Endothelial cell of umbilical vein (primary cell): ENCODE measurements around the gene CYB5A. TPM values are rescaled to one million over a fixed set of nuclear protein-coding genes. Genes with fewer than 3 reads are reported as not detected.

ENCODE experiments used
- BruUV-seq: library from RNA; stranded (reverse); fragments of 400-500 nt; replicated peaks from 2 replicates; lab custom pipeline; 2021; lab: Mats Ljungman, UMichigan
- CTCF ChIA-PET: fragments of 300-600, 350-600 bp; sonication (Branson Sonifier 250); formaldehyde crosslinking; loops from one replicate; lab custom pipeline; 2021; ENCODE audit warnings: antibody characterized with exemption, inconsistent platforms; lab: Charles Lee
- POLR2A ChIA-PET: fragments of 300-600, 350-600 bp; sonication (Branson Sonifier 250); formaldehyde crosslinking; loops from one replicate; lab custom pipeline; 2021; ENCODE audit warnings: antibody characterized with exemption, inconsistent platforms; lab: Charles Lee
- DNase-seq: peaks from one replicate; pipeline ENCODE4 v3.0.0-alpha.2; 2011; ENCODE audit warnings: low read depth, low spot score
- FAIRE-seq: peaks from 2 replicates; lab custom pipeline; 2011; peaks lifted over from hg19 to GRCh38; lab: Jason Lieb, UNC
- H2AFZ ChIP-seq: 2 replicates; pipeline ENCODE4 v1.6.0; 2012; ENCODE audit warnings: low read depth, low read length, control low read depth, inconsistent platforms
- H3K27ac ChIP-seq: 2 replicates; pipeline ENCODE4 v1.5.1; 2011; ENCODE audit warnings: low read depth, mild to moderate bottlenecking, control low read depth, low read length, moderate library complexity; ENCODE audit not compliant: insufficient read depth
- H3K27me3 ChIP-seq, 2 experiments: 2 replicates each; pipeline versions ENCODE4 v1.6.0 to v1.6.1; 2011; ENCODE audit warnings: low read length in 2 of 2, mixed read lengths in 1 of 2; ENCODE audit not compliant: control insufficient read depth in 2 of 2, insufficient read depth in 2 of 2
- H3K36me3 ChIP-seq, 2 experiments: 2 replicates in 1 of 2; 3 replicates in 1 of 2; pipeline ENCODE4 v1.5.1; 2011; ENCODE audit warnings: low read length in 2 of 2, mild to moderate bottlenecking in 1 of 2, moderate library complexity in 1 of 2; ENCODE audit not compliant: control insufficient read depth in 2 of 2, insufficient read depth in 2 of 2; ENCODE audit errors: extremely low read depth in 1 of 2
- H3K4me1 ChIP-seq: 3 replicates; pipeline ENCODE4 v1.5.1; 2011; ENCODE audit warnings: mild to moderate bottlenecking, low read length; ENCODE audit not compliant: control insufficient read depth, insufficient read depth; ENCODE audit errors: extremely low read depth
- H3K4me2 ChIP-seq: 2 replicates; pipeline ENCODE4 v1.6.1; 2011; ENCODE audit warnings: low read length, control low read depth, mixed read lengths; ENCODE audit not compliant: insufficient read depth
- H3K4me3 ChIP-seq, 3 experiments: fragments of 200-600 bp in 1 of 3; sonication (generic), shearing (Covaris generic) in 1 of 3; replicated peaks in 1 of 3; 2 replicates each; pipeline ENCODE4 v1.5.1; 2011 to 2016; ENCODE audit warnings: control low read depth in 3 of 3, low read length in 3 of 3, mild to moderate bottlenecking in 2 of 3, inconsistent platforms in 1 of 3, low read depth in 1 of 3, moderate library complexity in 1 of 3; ENCODE audit not compliant: insufficient read depth in 1 of 3
- H3K79me2 ChIP-seq: 2 replicates; pipeline ENCODE4 v1.6.0; 2012; ENCODE audit warnings: low read length, inconsistent platforms; ENCODE audit not compliant: control insufficient read depth, insufficient read depth
- H3K9ac ChIP-seq: replicated peaks from 2 replicates; pipeline ENCODE3; 2011; ENCODE audit warnings: low read length, control low read depth; ENCODE audit not compliant: insufficient read depth; ENCODE audit errors: extremely low read depth
- H3K9me1 ChIP-seq: replicated peaks from 3 replicates; pipeline ENCODE4 v1.6.0; 2011; ENCODE audit warnings: mild to moderate bottlenecking, low read length; ENCODE audit not compliant: control insufficient read depth, insufficient read depth; ENCODE audit errors: extremely low read depth
- H3K9me3 ChIP-seq: replicated peaks from 2 replicates; pipeline ENCODE4 v1.5.1; 2012; ENCODE audit warnings: low read length, inconsistent platforms; ENCODE audit not compliant: control insufficient read depth, insufficient read depth
- H4K20me1 ChIP-seq: replicated peaks from 2 replicates; pipeline ENCODE3; 2011; ENCODE audit warnings: mild to moderate bottlenecking, low read length; ENCODE audit not compliant: control insufficient read depth, insufficient read depth; ENCODE audit errors: extremely low read depth
- CTCF ChIP-seq, 2 donors: IDR thresholded peaks; 1 replicate in 1 of 2; 2 replicates in 1 of 2; pipeline ENCODE4 v1.5.1; 2011; ENCODE audit warnings: low read length in 2 of 2, mild to moderate bottlenecking in 2 of 2, moderate library complexity in 2 of 2, control low read depth in 1 of 2, inconsistent platforms in 1 of 2, low read depth in 1 of 2; ENCODE audit not compliant: insufficient read depth in 1 of 2; ENCODE audit errors: extremely low read depth in 1 of 2
- EZH2 ChIP-seq: IDR thresholded peaks from 2 replicates; pipeline ENCODE4 v1.6.1; 2012; ENCODE audit warnings: borderline replicate concordance, low read depth, mild to moderate bottlenecking, moderate library complexity, low read length, inconsistent platforms; ENCODE audit not compliant: severe bottlenecking
- FOS ChIP-seq: IDR thresholded peaks from 2 replicates; pipeline ENCODE4 v1.6.1; 2011; ENCODE audit warnings: mild to moderate bottlenecking, low read length, moderate library complexity, borderline replicate concordance; ENCODE audit not compliant: insufficient read depth
- GATA2 ChIP-seq: IDR thresholded peaks from 2 replicates; pipeline ENCODE4 v1.7.0; 2011; ENCODE audit warnings: low read depth, mild to moderate bottlenecking, moderate library complexity, mixed read lengths, low read length; ENCODE audit not compliant: insufficient read length, insufficient read depth
- JUN ChIP-seq: IDR thresholded peaks from 2 replicates; pipeline ENCODE4 v1.6.1; 2011; ENCODE audit warnings: borderline replicate concordance, low read depth; ENCODE audit not compliant: insufficient read length, insufficient read depth
- MYC ChIP-seq: IDR thresholded peaks from one replicate; pipeline ENCODE4 v1.6.1; 2011; ENCODE audit warnings: mild to moderate bottlenecking, low read depth, low read length
- POLR2A ChIP-seq: IDR thresholded peaks from 2 replicates; pipeline ENCODE4 v1.6.1; 2012; ENCODE audit warnings: low read depth, mild to moderate bottlenecking, control low read depth, low read length
- POLR2AphosphoS5 ChIP-seq: IDR thresholded peaks from 2 replicates; pipeline ENCODE4 v1.6.1; 2012; ENCODE audit warnings: low read depth, mild to moderate bottlenecking, control low read depth, low read length, moderate library complexity; ENCODE audit not compliant: insufficient read depth
- dilution Hi-C: fragments of 300-500 bp; cut with MboI; formaldehyde crosslinking; loops from one replicate; pipeline ENCODE4 v1.15.0; 2019; ENCODE audit warnings: low sequenced_read_pairs; ENCODE audit not compliant: extremely low pct_ligation_motif_present
- intact Hi-C: fragments of 100-400 bp; cut with micrococcal nuclease; formaldehyde crosslinking; loops from one replicate; pipeline ENCODE4 v1.10.0; 2022
- polyA plus RNA-seq, 4 experiments: library from polyadenylated mRNA; depleted of rRNA in 3 of 4; stranded (reverse) in 3 of 4; unstranded in 1 of 4; fragments of >200 nt; gene quantifications; 2 replicates each; pipeline versions ENCODE4 v1.2.1 to v1.2.3, GENCODE V29; 2011 to 2012; ENCODE audit warnings: missing spikeins in 1 of 4
- total RNA-seq: library from RNA; stranded (reverse); gene quantifications from 2 replicates; pipeline ENCODE4 v1.2.3, GENCODE V29; 2021
- TF ChIP-seq, protein P1 (sequence below): IDR thresholded peaks from 2 replicates; pipeline ENCODE4 v1.6.1; 2011; ENCODE audit not compliant: insufficient read depth, insufficient read length

CYB5A gene
- total and polyA plus RNA-seq, 2 donors (not counting 3 experiments of a cell fraction or from before 2014, with no cell fraction given): 24.9 to 74.0 TPM

- ChIA-PET POLR2A (no interaction called here), CTCF (interaction anchor here (0.9 kb wide), 1 partner anchor 132 kb away, joined by 4 read pairs; no protein-coding TSS in a partner anchor)
Observed at GRCh38 chr18:74329688-74330205, 38.0 kb upstream of the CYB5A start.

GRCh38 chr18:74328206-74328605, 36.4 kb upstream of the CYB5A start:
- DNase-seq (no peak), FAIRE-seq (no peak)
- Histone ChIP-seq H3K79me2 (no peaks in the 10 kb centered on the region), H3K27me3 (peaks cover 0 to 2% of the 10 kb centered on the region in 2 experiments), H3K4me1 (no peaks in the 10 kb centered on the region), H3K9me1 (no peaks in the 10 kb centered on the region), H3K9ac (no peak overlapping the region), H2AFZ (no peak overlapping the region), H4K20me1 (no peaks in the 10 kb centered on the region), H3K9me3 (no peaks in the 10 kb centered on the region), H3K27ac (no peak overlapping the region), H3K36me3 (no peaks in the 10 kb centered on the region), H3K4me2 (no peak overlapping the region), H3K4me3 (no peak overlapping the region)
- TF ChIP-seq, protein P1, sequence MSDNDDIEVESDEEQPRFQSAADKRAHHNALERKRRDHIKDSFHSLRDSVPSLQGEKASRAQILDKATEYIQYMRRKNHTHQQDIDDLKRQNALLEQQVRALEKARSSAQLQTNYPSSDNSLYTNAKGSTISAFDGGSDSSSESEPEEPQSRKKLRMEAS: no peak
- no peak for TF ChIP-seq EZH2
- no peak for TF ChIP-seq MYC
- TF ChIP-seq JUN: no peak
- TF ChIP-seq POLR2AphosphoS5: no peak
- TF ChIP-seq CTCF (IDR thresholded peaks at IDR 0.05; ENCODE audit: extremely low read depth in 1 of 2, insufficient read depth in 1 of 2, low read depth in 1 of 2, low read length in 2 of 2): no peak
- TF ChIP-seq GATA2: no peak
- TF ChIP-seq FOS: no peak
- no peak for TF ChIP-seq POLR2A
- ChIA-PET CTCF (interaction anchor here (1.7 kb wide), 1 partner anchor 14 kb away, joined by 5 read pairs; no protein-coding TSS in a partner anchor), POLR2A (no interaction called here)
- dilution Hi-C loops: no loop called here
- intact Hi-C loops: no loop called here
- BruUV-seq: no TSS peak

More at GRCh38 chr18:74329688-74330205, 38.0 kb upstream of the CYB5A start:
- dilution Hi-C loops (no loop called here), intact Hi-C loops (no loop called here)
- peaks cover 0 to 2% of the 10 kb centered on the region in 2 experiments for H3K27me3 ChIP-seq
- no peak for FAIRE-seq
- no peaks in the 10 kb centered on the region for H3K36me3 ChIP-seq
- H2AFZ ChIP-seq: no peak overlapping the region
- no peak overlapping the region for H3K9ac ChIP-seq
- H3K4me1 ChIP-seq: no peaks in the 10 kb centered on the region
- TF ChIP-seq, protein P1: no peak
- TF ChIP-seq MYC: no peak
- no peak for TF ChIP-seq GATA2
- TF ChIP-seq JUN: no peak
- no peak for TF ChIP-seq POLR2AphosphoS5
- H4K20me1 ChIP-seq: no peaks in the 10 kb centered on the region
- H3K4me2 ChIP-seq: no peak overlapping the region
- DNase-seq: no peak
- no TSS peak for BruUV-seq
- H3K4me3 ChIP-seq: no peak overlapping the region
- no peaks in the 10 kb centered on the region for H3K9me1 ChIP-seq
- H3K27ac ChIP-seq: no peak overlapping the region
- no peaks in the 10 kb centered on the region for H3K79me2 ChIP-seq
- H3K9me3 ChIP-seq: no peaks in the 10 kb centered on the region
